NCI-H1436 treated with DMSO at 0.1 percent for 48 hours (cell line): ENCODE measurements around the gene IL31RA.
"Not testable (repeated sequence)": the region's sequence is repeated elsewhere in the genome, so short reads cannot be mapped to it uniquely, and the experiment has no call there.

ENCODE experiments used
- DNase-seq: peaks from one replicate; lab custom pipeline; 2025; lab: John Stamatoyannopoulos, UW

IL31RA gene

GRCh38 chr5:55850839-55851674 lies at the start of gene IL31RA:
Gene IL31RA (plus strand): TSS chr5:55851357. CDS start chr5:55851571, 214 bp downstream.
- no peak for DNase-seq

GRCh38 chr5:55808814-55809213 lies 42.3 kb upstream of the IL31RA start:
- DNase-seq = not testable (repeated sequence)

GRCh38 chr5:55815939-55816338 lies 35.2 kb upstream of the IL31RA start:
- DNase-seq = not testable (repeated sequence)

GRCh38 chr5:55816342-55816741 lies 34.8 kb upstream of the IL31RA start:
- DNase-seq = no peak

GRCh38 chr5:55817030-55817429 lies 34.1 kb upstream of the IL31RA start:
- no peak for DNase-seq

GRCh38 chr5:55820488-55820887 lies 30.7 kb upstream of the IL31RA start:
- DNase-seq = no peak

- no peak for DNase-seq
These were observed 29.2 kb upstream of the IL31RA start for GRCh38 chr5:55821731-55822512.

- DNase-seq = no peak
These were observed 27.9 kb upstream of the IL31RA start for GRCh38 chr5:55823151-55823796.

- DNase-seq = no peak
These were observed 21.2 kb upstream of the IL31RA start for GRCh38 chr5:55829956-55830355.

GRCh38 chr5:55832446-55832845 lies 18.7 kb upstream of the IL31RA start:
- DNase-seq = no peak

GRCh38 chr5:55836191-55836590 lies 15.0 kb upstream of the IL31RA start:
- no peak for DNase-seq

GRCh38 chr5:55841976-55842375 lies 9.2 kb upstream of the IL31RA start:
- DNase-seq = no peak

GRCh38 chr5:55847837-55848236 lies 3.3 kb upstream of the IL31RA start:
- DNase-seq = no peak

- no peak for DNase-seq
These were observed 2.4 kb upstream of the IL31RA start for GRCh38 chr5:55848783-55849182.

GRCh38 chr5:55851675-55851979 lies 470 bp downstream of the IL31RA start:
- no peak for DNase-seq

- DNase-seq = no peak
These were observed 1.3 kb downstream of the IL31RA start for GRCh38 chr5:55852503-55852902.

GRCh38 chr5:55853041-55853670 lies 2.0 kb downstream of the IL31RA start:
- DNase-seq = no peak

GRCh38 chr5:55853818-55854217 lies 2.7 kb downstream of the IL31RA start:
- DNase-seq = no peak

GRCh38 chr5:55855509-55855908 lies 4.4 kb downstream of the IL31RA start:
- DNase-seq = no peak

GRCh38 chr5:55856516-55857246 lies 5.5 kb downstream of the IL31RA start:
- no peak for DNase-seq

GRCh38 chr5:55857247-55857640 lies 6.1 kb downstream of the IL31RA start:
- DNase-seq = no peak

- no peak for DNase-seq
These were observed 6.9 kb downstream of the IL31RA start for GRCh38 chr5:55858104-55858503.
